GM12873 (cell line): ENCODE data around the gene PIWIL1.

ENCODE experiments used
- TF ChIP-seq, protein P1 (sequence below): IDR thresholded peaks from 2 replicates; pipeline ENCODE4 v1.5.1; 2012; ENCODE audit warnings: low read depth, mild to moderate bottlenecking, moderate library complexity, low read length, control low read depth; ENCODE audit not compliant: insufficient read depth; ENCODE audit errors: missing control alignments

PIWIL1 gene

DNA sequence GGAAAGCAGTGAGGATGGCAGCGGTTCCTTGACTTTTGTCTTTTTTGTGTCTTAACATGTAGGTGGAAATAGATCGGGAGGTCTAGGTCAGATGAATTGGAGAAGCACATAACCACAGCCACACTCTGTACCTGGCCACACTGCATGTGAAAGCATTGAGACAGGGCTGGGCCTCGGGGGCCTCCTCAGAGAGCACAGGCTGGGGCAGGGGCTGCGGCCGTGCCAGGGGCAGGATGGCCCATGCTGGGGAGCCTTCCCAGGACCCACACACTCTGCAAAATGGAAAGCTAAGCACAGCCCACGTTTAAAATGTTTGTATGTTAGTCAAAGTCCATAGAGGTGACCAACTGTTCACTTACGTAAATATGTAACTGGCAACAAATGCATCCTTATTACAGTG lies 76.7 kb downstream of the PIWIL1 start:
- TF ChIP-seq, protein P1, sequence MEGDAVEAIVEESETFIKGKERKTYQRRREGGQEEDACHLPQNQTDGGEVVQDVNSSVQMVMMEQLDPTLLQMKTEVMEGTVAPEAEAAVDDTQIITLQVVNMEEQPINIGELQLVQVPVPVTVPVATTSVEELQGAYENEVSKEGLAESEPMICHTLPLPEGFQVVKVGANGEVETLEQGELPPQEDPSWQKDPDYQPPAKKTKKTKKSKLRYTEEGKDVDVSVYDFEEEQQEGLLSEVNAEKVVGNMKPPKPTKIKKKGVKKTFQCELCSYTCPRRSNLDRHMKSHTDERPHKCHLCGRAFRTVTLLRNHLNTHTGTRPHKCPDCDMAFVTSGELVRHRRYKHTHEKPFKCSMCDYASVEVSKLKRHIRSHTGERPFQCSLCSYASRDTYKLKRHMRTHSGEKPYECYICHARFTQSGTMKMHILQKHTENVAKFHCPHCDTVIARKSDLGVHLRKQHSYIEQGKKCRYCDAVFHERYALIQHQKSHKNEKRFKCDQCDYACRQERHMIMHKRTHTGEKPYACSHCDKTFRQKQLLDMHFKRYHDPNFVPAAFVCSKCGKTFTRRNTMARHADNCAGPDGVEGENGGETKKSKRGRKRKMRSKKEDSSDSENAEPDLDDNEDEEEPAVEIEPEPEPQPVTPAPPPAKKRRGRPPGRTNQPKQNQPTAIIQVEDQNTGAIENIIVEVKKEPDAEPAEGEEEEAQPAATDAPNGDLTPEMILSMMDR: no peak

DNA sequence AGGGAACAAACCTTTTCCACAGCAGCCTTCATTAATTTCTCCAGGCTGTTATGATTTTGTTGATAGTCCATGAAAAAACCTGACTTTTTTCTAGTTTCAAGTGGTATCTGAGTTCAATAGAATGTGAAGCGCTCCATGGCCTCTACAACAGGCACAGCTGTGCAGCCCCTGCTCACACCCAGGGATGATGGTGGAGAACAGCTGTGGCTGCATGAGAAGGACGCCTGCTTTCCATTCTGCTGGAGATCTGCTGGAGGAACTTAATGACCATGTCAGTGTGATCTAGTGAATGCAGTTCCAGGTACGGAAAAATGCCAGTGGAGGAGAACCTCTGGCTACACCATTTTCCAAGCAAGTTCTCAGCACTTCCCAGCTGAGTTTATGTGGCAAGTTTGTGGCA lies 80.6 kb downstream of the PIWIL1 start:
- TF ChIP-seq, protein P1: no peak

DNA sequence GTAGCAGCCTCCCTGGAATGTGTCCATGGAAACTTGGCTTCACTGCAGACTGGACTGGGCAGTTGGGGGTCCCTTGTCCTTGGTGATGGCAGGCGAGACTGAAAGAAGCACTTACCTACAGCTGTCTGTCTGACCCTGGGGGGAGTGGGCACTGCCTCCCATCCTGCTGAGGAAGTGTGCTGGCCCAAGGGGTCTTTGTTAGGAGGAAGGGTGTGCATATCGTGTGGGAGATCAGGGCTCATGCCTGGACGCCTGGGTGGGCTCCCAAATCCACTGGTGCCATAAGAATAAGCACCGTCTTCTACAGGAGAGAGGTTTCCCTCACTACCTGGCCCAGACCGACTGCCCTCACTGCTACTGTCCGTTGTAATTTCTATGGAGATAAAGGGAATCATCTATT lies 81.4 kb downstream of the PIWIL1 start:
- TF ChIP-seq, protein P1: no peak

DNA sequence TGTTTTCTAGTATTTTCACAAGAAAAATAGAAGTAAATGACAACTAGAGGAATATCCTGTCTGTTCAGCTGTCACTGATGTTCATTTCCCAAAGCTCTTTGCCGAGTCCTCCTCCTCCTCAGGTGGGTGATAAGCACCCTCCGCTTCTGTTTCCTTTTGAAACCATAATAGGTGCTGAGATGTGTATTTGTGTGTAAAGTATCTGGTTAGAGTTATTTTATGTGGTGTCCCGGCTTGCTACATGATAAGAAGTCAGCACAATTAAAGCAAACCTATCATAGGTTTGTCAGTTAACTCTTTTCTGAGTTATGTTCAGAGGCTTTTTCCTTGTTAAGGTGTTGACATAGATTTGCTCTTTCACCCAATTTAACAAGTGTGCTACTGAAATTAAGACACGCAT lies 82.4 kb downstream of the PIWIL1 start:
- TF ChIP-seq, protein P1: no peak

DNA sequence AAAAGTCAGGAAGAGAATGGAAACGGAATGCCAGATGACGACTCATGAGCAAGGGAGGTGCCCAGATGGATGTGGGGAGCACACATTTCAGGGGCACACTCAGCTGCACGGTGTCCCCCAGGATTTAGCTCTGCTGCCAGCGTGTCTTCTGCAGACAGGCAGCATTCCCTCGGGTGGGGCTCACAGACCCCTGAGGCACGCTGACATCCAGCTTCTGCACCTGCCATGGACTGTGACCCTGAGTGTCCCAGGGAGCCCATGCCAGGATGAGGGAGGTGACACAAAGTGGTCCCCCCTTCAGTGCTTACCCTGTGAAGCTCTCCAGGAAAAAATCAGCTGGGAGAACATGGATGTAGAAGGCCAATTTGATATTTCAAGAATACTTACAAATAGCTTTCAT lies 84.2 kb downstream of the PIWIL1 start:
- TF ChIP-seq, protein P1: no peak
